GM19193 (cell line): Measurements from ENCODE around the gene MTR.

Source experiments
- POLR2A ChIP-seq: IDR thresholded peaks from 4 replicates; pipeline ENCODE4 v1.6.1; 2011; ENCODE audit not compliant: insufficient read depth, insufficient read length; ENCODE audit errors: extremely low read depth

The MTR gene

DNA sequence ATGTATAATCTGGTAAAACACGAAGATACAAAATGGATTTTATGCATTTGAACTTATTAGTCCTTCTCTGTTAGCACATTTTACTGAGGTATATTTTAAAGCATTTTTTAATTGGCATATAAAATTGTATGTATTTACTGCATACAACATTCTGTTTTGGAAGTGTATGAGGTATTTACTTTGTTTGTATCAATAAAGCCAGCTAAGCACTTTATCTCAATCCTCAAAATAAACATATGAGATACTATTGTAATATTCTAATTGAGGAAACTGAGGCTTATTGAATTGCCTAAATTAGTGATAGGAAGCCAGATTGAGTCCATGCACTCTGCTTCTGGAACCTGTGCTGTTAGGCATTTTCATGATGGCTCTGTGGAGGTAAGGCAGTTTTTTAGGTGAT is 65.6 kb downstream of the MTR start:
- TF ChIP-seq POLR2A: no peak

DNA sequence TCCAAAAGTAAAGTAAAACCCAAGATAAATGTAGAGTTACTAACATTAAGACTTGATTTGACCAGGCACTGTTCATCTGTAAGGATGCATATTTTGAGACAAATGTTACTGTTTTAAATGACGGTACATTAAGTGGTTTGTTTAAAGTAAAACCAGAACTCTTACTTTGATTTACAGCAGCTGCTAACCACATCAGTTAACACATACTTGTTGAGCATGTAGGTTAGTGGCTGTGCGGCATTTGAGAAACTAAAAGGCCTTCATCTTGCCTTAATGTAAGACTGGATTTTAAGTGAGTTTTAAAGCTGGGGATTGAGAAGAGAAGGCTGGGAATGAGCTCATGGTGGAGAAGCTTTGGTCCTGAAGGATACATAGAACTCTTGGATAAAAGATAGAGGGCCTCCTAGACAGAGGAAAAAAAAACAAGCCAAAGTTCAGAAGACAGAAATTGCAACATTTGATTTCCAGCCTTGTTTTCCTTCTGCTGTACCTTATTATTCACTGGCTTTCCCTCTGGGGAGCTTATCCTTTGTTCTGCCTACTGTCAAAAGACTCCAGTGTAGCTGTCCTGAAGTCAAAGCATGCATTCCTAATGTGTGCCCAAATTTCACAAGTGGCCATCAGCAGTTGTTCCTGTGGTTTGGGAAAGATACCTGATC is 66.6 kb downstream of the MTR start:
- no peak for TF ChIP-seq POLR2A

DNA sequence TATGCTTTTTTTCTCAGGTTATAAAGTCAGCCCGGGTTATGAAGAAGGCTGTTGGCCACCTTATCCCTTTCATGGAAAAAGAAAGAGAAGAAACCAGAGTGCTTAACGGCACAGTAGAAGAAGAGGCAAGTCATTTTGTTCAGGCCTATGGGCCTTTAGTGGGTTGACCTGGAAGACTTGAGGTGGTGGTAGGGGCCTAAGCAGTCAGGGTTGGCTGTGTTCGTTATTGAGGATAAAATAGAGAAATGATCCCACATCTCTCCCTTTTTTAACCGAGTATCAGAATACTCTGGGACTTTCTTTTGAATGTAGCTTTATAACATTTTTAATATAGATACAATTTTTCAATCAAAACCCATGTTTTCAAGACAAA is 67.1 kb downstream of the MTR start:
- no peak for TF ChIP-seq POLR2A

DNA sequence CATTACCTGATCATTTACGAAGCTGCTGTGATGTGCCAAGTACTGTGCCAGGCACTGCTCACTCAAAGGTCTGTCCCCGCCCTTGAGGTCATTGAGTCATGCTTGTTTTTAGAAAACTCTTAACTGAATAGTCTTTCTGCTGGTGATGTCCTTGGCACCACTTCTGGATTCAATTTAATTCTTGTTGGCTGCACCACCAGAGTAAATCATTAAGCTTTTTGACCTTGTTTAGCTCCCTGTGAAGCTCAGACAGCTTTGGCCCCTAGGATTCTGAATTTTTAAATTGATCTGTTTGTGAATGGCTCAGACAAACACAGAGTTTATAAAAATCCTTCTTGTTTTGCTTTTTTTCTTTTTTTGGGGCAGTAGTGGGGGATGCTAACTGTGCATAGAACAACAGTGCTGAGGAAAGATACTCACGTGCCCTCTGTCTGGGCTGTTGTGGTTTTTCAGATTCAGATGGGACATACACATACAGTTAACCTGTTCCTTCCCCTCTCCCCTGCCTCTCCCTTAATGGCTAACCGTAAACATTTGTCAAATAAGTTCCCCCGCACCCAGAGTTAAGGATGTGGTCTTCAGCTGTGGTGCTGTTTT is 67.6 kb downstream of the MTR start:
- no peak for TF ChIP-seq POLR2A

DNA sequence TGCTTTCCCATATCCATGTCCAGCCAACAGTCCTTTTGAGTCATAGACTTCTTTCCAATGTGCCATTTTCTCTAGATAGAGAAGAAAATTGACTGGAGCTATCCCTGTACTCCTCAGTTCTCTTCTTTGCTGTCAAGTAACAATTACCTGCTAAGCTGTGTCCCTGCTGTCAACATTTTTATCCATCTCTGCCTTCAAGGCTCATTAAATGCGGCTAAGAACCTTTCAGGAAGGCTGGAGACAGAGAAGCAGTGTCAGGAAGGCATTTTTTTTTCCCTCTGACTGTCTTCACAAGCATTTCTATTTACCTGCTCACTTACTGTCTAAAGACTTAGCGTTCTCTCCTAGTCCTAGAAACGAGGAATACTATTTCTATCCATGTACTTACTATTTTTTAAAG is 69.1 kb downstream of the MTR start:
- no peak for TF ChIP-seq POLR2A

DNA sequence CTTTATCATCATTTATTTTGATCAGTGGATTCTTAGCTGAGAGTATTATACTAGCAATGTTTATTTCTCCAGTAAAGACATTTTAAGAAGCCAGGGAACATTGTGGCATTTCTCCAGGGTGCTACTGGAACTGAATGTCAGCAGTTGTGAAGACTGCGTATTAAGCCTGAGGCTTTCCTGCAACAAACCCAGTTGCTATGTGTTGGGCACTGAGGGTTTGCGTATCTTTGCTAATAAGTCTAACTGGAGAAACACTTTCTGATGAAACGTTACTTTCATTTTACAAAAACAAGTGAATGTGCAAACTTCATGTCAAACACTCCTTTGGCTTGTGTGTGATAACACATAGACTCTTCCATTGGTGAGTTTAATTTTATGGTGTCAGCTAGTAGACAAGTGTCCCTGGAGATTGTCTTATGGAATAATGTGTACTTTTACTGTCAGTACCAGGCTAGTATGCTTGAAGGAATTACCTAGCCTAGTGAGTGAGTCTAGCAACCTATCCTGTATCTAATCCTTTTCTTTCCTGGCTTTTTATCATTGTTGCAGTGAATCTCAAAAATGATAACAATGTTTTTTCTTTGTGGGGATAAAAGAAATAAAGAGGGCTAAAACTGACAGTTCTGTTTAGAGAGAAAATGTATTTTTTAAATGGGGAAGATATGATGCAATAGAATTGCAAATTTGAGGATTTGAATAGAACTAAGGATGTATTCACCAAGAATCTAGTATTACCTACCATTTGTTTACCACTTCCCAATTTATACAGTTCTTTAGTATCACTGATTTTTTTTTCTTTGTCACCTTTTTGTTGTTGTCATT is 70.1 kb downstream of the MTR start:
- TF ChIP-seq POLR2A: no peak

DNA sequence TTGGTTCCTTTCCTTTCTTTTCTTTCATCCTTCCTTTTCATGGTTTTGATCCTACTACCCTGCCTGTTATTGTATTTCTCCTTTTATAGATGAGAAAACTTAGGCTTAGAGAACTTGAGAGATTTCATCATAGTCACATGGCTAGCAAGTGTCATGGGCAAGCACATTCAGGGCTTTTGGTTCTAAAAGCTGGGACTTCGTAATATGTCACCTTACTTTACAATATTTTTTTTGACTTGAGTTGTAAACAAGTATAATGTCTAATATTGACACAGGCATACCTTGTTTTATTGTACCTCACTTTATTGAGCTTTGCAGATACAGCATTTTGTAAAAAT is 70.7 kb downstream of the MTR start:
- TF ChIP-seq POLR2A: no peak

DNA sequence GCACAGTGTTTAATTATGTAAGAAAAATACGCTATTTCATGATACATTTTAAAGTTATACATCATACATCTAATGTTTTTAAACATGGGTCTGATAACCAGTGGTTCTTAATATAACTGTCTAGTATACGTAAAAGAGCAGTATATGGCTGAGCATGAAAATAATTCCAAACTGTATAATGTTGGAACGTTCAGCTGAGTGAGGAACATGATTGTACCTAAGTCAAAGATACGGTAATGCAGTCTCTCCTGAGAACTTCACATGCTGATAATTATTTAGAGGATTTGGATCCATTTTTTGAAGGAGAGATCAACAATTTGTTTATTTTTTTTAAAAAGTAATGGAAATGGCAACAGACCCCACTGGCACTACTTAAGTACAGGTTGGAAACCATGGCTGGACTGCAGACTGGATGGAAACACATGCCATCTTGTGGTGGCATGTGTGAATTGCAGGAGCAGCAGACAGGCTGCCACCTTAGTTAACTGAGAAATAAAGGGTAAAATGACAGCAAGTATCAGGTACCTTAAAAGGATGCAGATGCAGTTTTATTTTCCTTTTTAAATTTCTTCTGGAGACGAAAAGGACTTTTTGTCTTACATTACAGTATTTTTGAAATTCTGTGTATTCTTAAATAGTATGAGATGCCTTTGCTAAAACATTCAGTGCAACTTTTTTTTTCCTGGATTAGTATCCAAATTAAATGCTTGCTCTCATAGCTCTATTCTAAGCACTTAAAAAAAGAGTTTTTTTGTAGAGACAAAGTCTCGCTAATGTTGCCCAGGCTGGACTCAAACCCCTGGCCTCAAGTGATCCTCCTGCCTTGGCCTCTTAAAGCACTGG is 73.8 kb downstream of the MTR start:
- TF ChIP-seq POLR2A: no peak

DNA sequence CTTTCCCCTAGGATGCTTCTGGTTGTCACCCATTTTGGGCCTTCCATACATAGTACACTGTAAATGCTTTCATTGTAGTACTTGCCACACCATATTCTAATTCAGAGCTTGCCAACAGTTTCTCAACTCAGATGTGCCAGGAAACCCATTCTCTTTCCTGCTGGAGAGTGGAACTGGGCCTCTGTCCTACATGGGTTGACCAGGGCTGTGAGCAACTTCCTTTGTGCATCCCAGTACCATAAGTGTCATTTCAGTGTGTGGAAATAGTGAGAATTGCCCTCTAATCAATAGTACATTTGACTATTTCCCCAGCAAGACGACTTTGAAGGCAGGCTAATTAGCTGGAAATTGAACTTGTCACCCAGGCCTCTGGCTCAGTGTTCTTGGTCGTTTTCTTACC is 74.8 kb downstream of the MTR start:
- TF ChIP-seq POLR2A: no peak

DNA sequence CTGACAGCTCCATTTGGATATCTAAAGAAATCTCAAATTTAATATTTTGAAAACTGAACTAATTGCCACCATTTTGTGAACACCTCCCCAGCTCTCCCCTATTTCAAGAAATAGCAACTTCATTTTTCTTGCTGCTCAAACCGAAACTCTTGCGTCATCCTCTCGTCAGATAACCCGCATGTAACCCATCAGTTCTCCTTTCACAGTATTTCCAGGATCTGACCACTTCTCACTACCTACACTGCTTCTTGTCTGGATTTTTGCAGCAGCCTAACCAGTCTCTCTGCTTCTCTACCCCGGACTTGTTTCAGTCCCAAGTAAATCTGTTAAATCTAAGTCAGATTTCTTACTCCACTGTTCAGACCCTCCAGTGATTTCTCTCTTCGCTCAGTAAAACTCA is 75.6 kb downstream of the MTR start:
- TF ChIP-seq POLR2A: no peak

DNA sequence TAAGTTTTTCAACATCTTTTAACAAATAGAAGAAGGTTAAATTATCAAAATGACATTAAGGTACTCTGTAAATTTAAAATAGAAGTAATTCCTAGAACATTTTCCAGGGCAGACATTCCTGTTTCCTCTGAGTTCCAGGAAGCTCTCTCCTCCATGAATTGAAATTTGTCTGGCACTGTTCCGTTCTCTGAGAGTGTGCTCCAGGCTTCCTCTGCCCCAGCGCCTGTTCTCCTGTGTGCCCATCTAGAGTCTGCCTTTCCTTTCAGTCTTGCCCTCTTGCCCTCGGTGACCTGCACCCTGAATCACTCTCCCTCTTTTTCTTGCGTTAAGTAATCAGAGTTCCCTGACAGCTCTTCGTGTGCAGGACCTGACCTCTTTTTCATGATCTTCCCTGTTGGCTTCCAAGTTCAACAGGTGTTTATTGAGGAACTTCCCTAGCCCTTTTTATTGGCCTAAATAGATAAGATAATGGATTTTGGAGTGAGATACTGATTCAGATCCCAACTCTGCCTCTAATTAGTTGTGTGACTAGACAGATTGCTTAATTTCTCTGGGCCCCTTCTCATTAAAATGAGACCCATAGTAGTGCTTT is 77.1 kb downstream of the MTR start:
- TF ChIP-seq POLR2A: no peak

DNA sequence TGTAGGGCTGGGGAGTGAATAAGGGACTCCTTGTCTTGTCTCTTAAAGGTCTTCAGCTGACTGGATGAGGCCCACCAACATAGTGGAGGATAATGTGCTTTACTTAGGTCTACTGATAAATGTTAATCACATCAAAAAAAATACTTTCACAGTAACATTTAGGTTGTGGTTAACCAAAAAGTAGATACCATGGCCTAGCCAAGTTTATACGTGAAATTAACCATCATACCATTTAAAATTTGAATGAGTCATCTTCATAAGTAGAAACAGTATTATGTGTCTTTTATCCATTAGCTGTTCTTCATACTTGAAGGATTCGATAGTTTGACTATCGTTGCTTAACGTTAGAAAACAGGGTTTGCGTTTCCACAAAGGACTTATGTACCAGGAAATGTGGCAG is 80.9 kb downstream of the MTR start:
- no peak for TF ChIP-seq POLR2A

DNA sequence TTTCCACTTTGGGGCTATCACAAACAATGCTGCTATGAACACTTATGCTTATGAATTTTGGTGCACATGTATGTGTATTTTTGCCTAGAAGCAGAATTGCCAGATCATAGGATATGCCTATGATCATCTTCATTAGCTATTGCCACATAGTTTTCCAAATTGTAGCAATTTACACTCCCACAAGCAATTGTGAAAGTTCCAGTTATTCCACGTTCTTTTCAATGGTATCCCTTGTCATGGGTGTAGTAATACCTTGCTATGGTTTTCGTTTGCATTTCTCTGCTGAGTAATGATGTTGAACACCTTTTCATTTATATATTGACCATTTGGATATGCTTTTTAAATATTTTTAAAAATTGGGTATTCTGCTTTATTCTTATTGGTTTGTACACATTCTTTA is 82.6 kb downstream of the MTR start:
- no peak for TF ChIP-seq POLR2A

DNA sequence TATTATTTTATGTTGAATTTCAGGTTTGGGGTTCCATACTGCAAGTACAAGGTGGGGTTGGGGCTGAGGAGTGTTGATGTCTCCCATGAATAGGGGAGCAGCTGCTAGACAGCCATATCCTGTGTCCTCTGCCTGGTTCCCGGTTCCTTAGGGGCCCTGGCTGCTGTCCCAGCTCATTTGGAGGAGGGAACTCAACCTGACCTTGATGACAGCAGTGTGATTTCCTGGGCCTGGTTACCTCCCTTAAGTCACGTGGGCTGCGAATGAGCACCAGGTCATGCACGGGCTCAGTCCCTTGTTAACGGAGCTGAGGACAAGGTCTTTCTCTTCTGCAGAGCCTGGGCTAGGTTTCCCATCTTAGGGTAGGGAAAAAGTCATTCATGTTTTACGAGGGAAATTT is 85.1 kb downstream of the MTR start:
- TF ChIP-seq POLR2A: no peak

DNA sequence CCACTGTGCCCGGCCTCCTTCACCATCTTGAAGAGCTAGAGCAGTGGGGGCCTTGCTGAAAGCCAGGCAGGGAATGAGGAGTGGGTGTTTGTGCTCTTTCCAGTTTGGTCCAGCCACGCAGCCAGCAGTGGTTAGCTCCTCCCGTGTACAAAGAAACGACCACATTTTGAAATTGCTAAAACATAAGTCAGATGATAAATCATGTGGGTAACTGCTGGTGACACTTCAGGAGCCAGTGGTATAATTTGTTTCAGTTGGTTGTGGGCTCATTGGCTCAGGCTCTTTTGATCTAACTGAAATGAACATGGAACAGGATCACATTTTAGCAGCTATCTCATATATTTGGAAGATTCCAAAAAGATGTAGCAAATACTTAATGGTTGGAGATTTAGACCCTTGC is 87.6 kb downstream of the MTR start:
- no peak for TF ChIP-seq POLR2A

DNA sequence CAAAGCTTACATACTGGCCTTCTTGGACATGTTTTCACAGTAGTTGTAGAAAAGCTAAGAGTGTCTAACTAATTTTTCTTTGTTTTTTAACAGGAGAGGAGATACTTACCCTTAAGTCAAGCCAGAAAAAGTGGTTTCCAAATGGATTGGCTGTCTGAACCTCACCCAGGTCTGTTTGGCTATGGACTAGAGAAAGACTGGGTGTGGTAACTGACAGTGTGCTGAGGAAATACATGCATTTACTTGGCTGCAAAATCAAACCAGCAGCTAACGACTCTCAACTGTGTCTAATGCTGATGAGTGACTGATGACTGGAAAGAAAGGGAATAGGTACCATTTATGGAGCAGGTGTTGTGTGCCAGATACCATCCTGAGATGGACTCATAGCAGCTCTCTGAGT is 91.1 kb downstream of the MTR start:
- no peak for TF ChIP-seq POLR2A

DNA sequence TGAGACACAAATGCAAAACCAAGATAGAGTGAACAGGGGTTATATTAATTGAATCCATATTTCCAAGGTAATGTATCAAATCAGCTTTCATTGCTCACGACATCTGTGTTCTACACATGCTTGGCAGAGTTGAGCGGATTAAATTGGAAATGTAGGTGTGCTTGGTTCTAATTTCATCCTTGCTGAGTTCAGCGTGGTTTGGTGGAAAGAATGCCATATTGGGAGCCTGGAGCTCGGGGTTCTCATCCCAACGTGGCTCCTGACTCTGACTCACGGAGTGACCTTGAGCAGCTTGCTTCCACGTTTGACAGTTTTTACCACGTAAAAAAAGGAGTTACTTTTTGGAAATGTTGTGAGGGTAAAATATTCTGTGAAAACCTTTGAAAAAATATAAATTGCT is 92.0 kb downstream of the MTR start:
- TF ChIP-seq POLR2A: no peak
